HepG2 (cell line): ENCODE measurements around the gene DDHD1. TPM values are rescaled to one million over a fixed set of nuclear protein-coding genes. Genes with fewer than 3 reads are reported as not detected.

Source experiments
- ATAC-seq: fragments of 200-7000 bp; cut with Tn5 transposase; 3 replicates; pipeline ENCODE4 v1.9.1; 2020; ENCODE audit warnings: mild to moderate bottlenecking, moderate library complexity
- BruUV-seq: library from RNA; stranded (reverse); fragments of 400-500 nt; replicated peaks from 2 replicates; lab custom pipeline; 2021; lab: Mats Ljungman, UMichigan
- CTCF ChIA-PET: fragments of 300-600 bp; formaldehyde crosslinking; extraction: SDS; loops from one replicate; lab custom pipeline; 2021; ENCODE audit warnings: low total read pairs, inconsistent platforms, low intra/inter-chr PET ratio; lab: Yijun Ruan, JAX
- POLR2A ChIA-PET: fragments of 350-600 bp; sonication (Branson Sonifier 250); formaldehyde crosslinking; loops from one replicate; lab custom pipeline; 2020; ENCODE audit warnings: antibody characterized with exemption, inconsistent platforms; lab: Yijun Ruan, JAX
- DNase-seq: peaks from one replicate; pipeline ENCODE4 v3.0.0-alpha.2; 2015; ENCODE audit warnings: low spot score
- FAIRE-seq: peaks from 3 replicates; lab custom pipeline; 2011; peaks lifted over from hg19 to GRCh38; lab: Jason Lieb, UNC
- H2AFZ ChIP-seq: one replicate; pipeline ENCODE4 v1.6.1; 2011; ENCODE audit warnings: low read length, inconsistent platforms
- H3K27ac ChIP-seq: fragments of 300-600 bp; 3 replicates; pipeline ENCODE4 v1.8.0; 2011; ENCODE audit warnings: mixed run types, mild to moderate bottlenecking, mixed read lengths, low read length, inconsistent platforms; ENCODE audit not compliant: insufficient read depth; ENCODE audit errors: extremely low read length
- H3K27me3 ChIP-seq, 2 experiments: fragments of 200-600 bp in 1 of 2; 2 replicates in 1 of 2; 3 replicates in 1 of 2; pipeline versions ENCODE4 v1.6.0 to v1.8.0; 2011; ENCODE audit warnings: low read length in 2 of 2, mild to moderate bottlenecking in 2 of 2, moderate library complexity in 2 of 2, inconsistent platforms in 1 of 2; ENCODE audit not compliant: insufficient read depth in 2 of 2, control insufficient read depth in 1 of 2
- H3K36me3 ChIP-seq, 2 experiments: fragments of 200-600 bp in 1 of 2; replicated peaks in 1 of 2; 2 replicates in 1 of 2; 3 replicates in 1 of 2; pipeline versions ENCODE4 v1.5.1 to v1.8.0; 2011; ENCODE audit warnings: low read length in 2 of 2, inconsistent platforms in 1 of 2; ENCODE audit not compliant: insufficient read depth in 2 of 2, control insufficient read depth in 1 of 2
- H3K4me1 ChIP-seq: 2 replicates; pipeline ENCODE4 v1.5.1; 2012; ENCODE audit warnings: low read length, inconsistent platforms; ENCODE audit not compliant: insufficient read depth
- H3K4me2 ChIP-seq: 2 replicates; pipeline ENCODE4 v1.6.0; 2011; ENCODE audit warnings: low read depth, low read length, inconsistent platforms
- H3K4me3 ChIP-seq, 3 experiments: fragments of 200-600 bp in 1 of 3; sonication (generic), shearing (Covaris generic) in 1 of 3; replicated peaks in 1 of 3; 2 replicates each; pipeline ENCODE4 v1.5.1; 2011 to 2016; ENCODE audit warnings: low read length in 3 of 3, inconsistent platforms in 2 of 3, low read depth in 2 of 3, mild to moderate bottlenecking in 2 of 3, control low read depth in 1 of 3, mixed read lengths in 1 of 3; ENCODE audit not compliant: insufficient read depth in 1 of 3
- H3K79me2 ChIP-seq: one replicate; pipeline ENCODE4 v1.6.1; 2011; ENCODE audit warnings: low read length, inconsistent platforms; ENCODE audit not compliant: insufficient read depth
- H3K9ac ChIP-seq: 2 replicates; pipeline ENCODE4 v1.6.0; 2011; ENCODE audit warnings: mild to moderate bottlenecking, low read depth, low read length, inconsistent platforms; ENCODE audit not compliant: insufficient read depth
- H3K9me3 ChIP-seq: 2 replicates; pipeline ENCODE4 v1.5.1; 2012; ENCODE audit warnings: mild to moderate bottlenecking, low read length
- H4K20me1 ChIP-seq: 2 replicates; pipeline ENCODE4 v1.6.0; 2011; ENCODE audit warnings: inconsistent platforms, mild to moderate bottlenecking, low read length, moderate library complexity; ENCODE audit not compliant: insufficient read depth
- CCDC6 ChIP-seq: sonication (generic); formaldehyde crosslinking; IDR thresholded peaks from 2 replicates; pipeline ENCODE4 v1.8.1; 2022; ENCODE audit warnings: mild to moderate bottlenecking, missing genetic modification reagents, moderate library complexity
- FIP1L1 ChIP-seq: fragments of 200-400 bp; formaldehyde crosslinking; IDR thresholded peaks from 2 replicates; pipeline ENCODE4 v1.6.1; 2018; ENCODE audit warnings: low read depth, mild to moderate bottlenecking, low read length, moderate library complexity, borderline replicate concordance; ENCODE audit not compliant: insufficient read depth
- MXD4 ChIP-seq: IDR thresholded peaks from 2 replicates; pipeline ENCODE4 v1.6.1; 2016; ENCODE audit warnings: mild to moderate bottlenecking, missing biosample characterization, missing genetic modification reagents
- NBN ChIP-seq: fragments of 450-650 bp; conservative IDR thresholded peaks from 2 replicates; pipeline ENCODE4 v1.6.1; 2017
- RELA ChIP-seq: sonication (generic); formaldehyde crosslinking; IDR thresholded peaks from 2 replicates; pipeline ENCODE4 v1.4.0; 2020; ENCODE audit warnings: missing genetic modification reagents
- SAFB2 ChIP-seq: sonication (generic); formaldehyde crosslinking; IDR thresholded peaks from 2 replicates; pipeline ENCODE4 v1.5.1; 2020; ENCODE audit warnings: missing genetic modification reagents, low read depth, mild to moderate bottlenecking, borderline replicate concordance
- TEAD2 ChIP-seq: sonication (generic); formaldehyde crosslinking; IDR thresholded peaks from 2 replicates; pipeline ENCODE4 v1.9.0; 2021; ENCODE audit warnings: missing genetic modification reagents
- TFE3 ChIP-seq: IDR thresholded peaks from 2 replicates; pipeline ENCODE4 v1.6.1; 2016
- TRIM24 ChIP-seq: sonication (generic); formaldehyde crosslinking; IDR thresholded peaks from 2 replicates; pipeline ENCODE4 v1.8.0; 2022; ENCODE audit warnings: mild to moderate bottlenecking, missing genetic modification reagents
- UBTF ChIP-seq: sonication (generic); formaldehyde crosslinking; IDR thresholded peaks from 2 replicates; pipeline ENCODE4 v1.4.0; 2020; ENCODE audit warnings: mild to moderate bottlenecking, missing genetic modification reagents
- ZBTB10 ChIP-seq: sonication (generic); formaldehyde crosslinking; IDR thresholded peaks from 2 replicates; pipeline ENCODE4 v1.4.0; 2020; ENCODE audit warnings: missing genetic modification reagents, borderline replicate concordance
- ZBTB49 ChIP-seq: sonication (generic); formaldehyde crosslinking; IDR thresholded peaks from 2 replicates; pipeline ENCODE4 v1.4.0; 2020; ENCODE audit warnings: missing genetic modification reagents, borderline replicate concordance
- ZNF501 ChIP-seq: sonication (generic); formaldehyde crosslinking; IDR thresholded peaks from 2 replicates; pipeline ENCODE4 v1.5.1; 2020; ENCODE audit warnings: mild to moderate bottlenecking, moderate library complexity, missing genetic modification reagents
- ZNF589 ChIP-seq: sonication (generic); formaldehyde crosslinking; conservative IDR thresholded peaks from 2 replicates; pipeline ENCODE4 v1.8.0; 2022; ENCODE audit warnings: mild to moderate bottlenecking, moderate library complexity, missing genetic modification reagents
- ZNF709 ChIP-seq: sonication (generic); formaldehyde crosslinking; IDR thresholded peaks from 2 replicates; pipeline ENCODE4 v1.5.0; 2020; ENCODE audit warnings: mild to moderate bottlenecking, missing genetic modification reagents
- ZNF772 ChIP-seq: sonication (generic); formaldehyde crosslinking; IDR thresholded peaks from 2 replicates; pipeline ENCODE4 v1.5.0; 2020; ENCODE audit warnings: mild to moderate bottlenecking, missing genetic modification reagents
- WGBS: methylation state at CpG from one replicate; pipeline ENCODE4 v1.1.6; 2017; ENCODE audit warnings: low lambda C conversion rate; 5-methylcytosine and 5-hydroxymethylcytosine counted together
- in situ Hi-C: cut with HindIII; loops from 2 replicates; pipeline ENCODE4 v1.10.0; 2017; ENCODE audit warnings: low pct_unique_long_range_greater_than_20kb; ENCODE audit not compliant: extremely low pct_ligation_motif_present
- intact Hi-C: fragments of 100-400 bp; cut with micrococcal nuclease; formaldehyde crosslinking; loops from one replicate; pipeline ENCODE4 v1.10.0; 2022; ENCODE audit not compliant: unreplicated experiment
- polyA plus RNA-seq, 8 experiments: library from polyadenylated mRNA; depleted of rRNA in 3 of 8; stranded (reverse) in 7 of 8; unstranded in 1 of 8; fragments of >200 nt; fragmentation: Illumina TruSeq in 4 of 8; extraction: Trizol in 4 of 8; gene quantifications; 2 replicates each; pipeline versions ENCODE4 v1.2.1 to v1.2.3, GENCODE V29; 2011 to 2016; ENCODE audit warnings: low read depth in 4 of 8, missing spikeins in 1 of 8, mixed read lengths in 1 of 8; ENCODE audit not compliant: insufficient read depth in 1 of 8
- total RNA-seq, 5 experiments: library from RNA; depleted of rRNA; stranded (reverse); fragments of >200 nt; fragmentation: Illumina TruSeq; extraction: Trizol; gene quantifications; 2 replicates each; pipeline ENCODE4 v1.2.3, GENCODE V29; 2016; ENCODE audit warnings: low read depth in 1 of 5

Gene DDHD1
- total and polyA plus RNA-seq, 2 of the 13 experiments (the other 11 are each of a cell fraction or from before 2014, with no cell fraction given), result 4.6 to 8.3 TPM

GRCh38 chr14:53161758-53162435 lies 8.8 kb upstream of the DDHD1 start:
- H3K4me3 ChIP-seq, result no peak overlapping the region
- DNase-seq (no peak), ATAC-seq (no peak), FAIRE-seq (no peak)
- in situ Hi-C loops, result no loop called here
- ChIA-PET CTCF (no interaction called here), POLR2A (no interaction called here)
- H3K4me1 ChIP-seq, result no peaks in the 10 kb centered on the region
- H3K9me3 ChIP-seq, result no peaks in the 10 kb centered on the region
- no peaks in the 10 kb centered on the region for H3K36me3 ChIP-seq
- no peaks in the 10 kb centered on the region for H3K79me2 ChIP-seq
- H3K27ac ChIP-seq, result no peak overlapping the region
- H3K27me3 ChIP-seq, result no peaks in the 10 kb centered on the region
- 43% methylated on average over 2 of the region's 2 CpGs for WGBS
- H3K9ac ChIP-seq, result no peak overlapping the region
- intact Hi-C loops, result no loop called here
- no peaks in the 10 kb centered on the region for H4K20me1 ChIP-seq
- H2AFZ ChIP-seq, result no peak overlapping the region
- BruUV-seq, result no TSS peak
- TF ChIP-seq ZNF709 (CRISPR knock-in tag), result no peak
- TF ChIP-seq ZNF501, result no peak
- TF ChIP-seq UBTF, result no peak
- TF ChIP-seq SAFB2 (CRISPR knock-in tag), result no peak
- TF ChIP-seq ZNF589, result no peak
- no peak for TF ChIP-seq NBN
- TF ChIP-seq TRIM24 (CRISPR knock-in tag), result no peak
- no peak for TF ChIP-seq ZBTB10 (CRISPR knock-in tag)
- no peak for TF ChIP-seq TFE3 (CRISPR knock-in tag)
- no peak for TF ChIP-seq CCDC6 (CRISPR knock-in tag)
- TF ChIP-seq ZBTB49 (CRISPR knock-in tag), result no peak
- TF ChIP-seq MXD4 (CRISPR knock-in tag), result no peak
- no peak for TF ChIP-seq ZNF772 (CRISPR knock-in tag)
- TF ChIP-seq FIP1L1, result no peak
- TF ChIP-seq TEAD2 (CRISPR knock-in tag), result no peak
- TF ChIP-seq RELA (CRISPR knock-in tag), result no peak
- no peak overlapping the region for H3K4me2 ChIP-seq
